Common myeloid progenitor, CD34-positive (primary cell): ENCODE data around the gene AUNIP.

Experiments used
- CTCF ChIA-PET: fragments of 350-600 bp; sonication (Branson Sonifier 250); formaldehyde crosslinking; loops from one replicate; lab custom pipeline; 2021; ENCODE audit warnings: antibody characterized with exemption; lab: Charles Lee
- POLR2A ChIA-PET: fragments of 350-600 bp; sonication (Branson Sonifier 250); formaldehyde crosslinking; loops from one replicate; lab custom pipeline; 2021; ENCODE audit warnings: antibody characterized with exemption; lab: Charles Lee
- DNase-seq, 3 donors: peaks; one replicate each; pipeline versions ENCODE4 v3.0.0 to v3.0.0-alpha.2; 2013
- H3K27ac ChIP-seq, 2 experiments: 1 replicate in 1 of 2; 2 replicates in 1 of 2; pipeline ENCODE4 v1.7.0; 2013; ENCODE audit warnings: inconsistent platforms in 2 of 2, low read length in 2 of 2, mild to moderate bottlenecking in 2 of 2, low read depth in 1 of 2, moderate library complexity in 1 of 2; ENCODE audit not compliant: severe bottlenecking in 2 of 2, insufficient read depth in 1 of 2, poor library complexity in 1 of 2
- H3K27me3 ChIP-seq, 5 experiments: replicated peaks in 2 of 5; 1 replicate in 3 of 5; 2 replicates in 2 of 5; pipeline versions ENCODE4 v1.6.1 to v1.7.0; 2013; ENCODE audit warnings: low read length in 4 of 5, mild to moderate bottlenecking in 2 of 5, moderate library complexity in 2 of 5, inconsistent platforms in 1 of 5; ENCODE audit not compliant: insufficient read depth in 5 of 5, control insufficient read depth in 4 of 5
- H3K36me3 ChIP-seq, 4 experiments: 1 replicate in 2 of 4; 2 replicates in 2 of 4; pipeline versions ENCODE4 v1.6.1 to v1.7.0; 2013; ENCODE audit warnings: low read length in 3 of 4, control low read depth in 1 of 4, mild to moderate bottlenecking in 1 of 4; ENCODE audit not compliant: control insufficient read depth in 4 of 4, insufficient read depth in 4 of 4
- H3K4me1 ChIP-seq, 4 experiments: 1 replicate in 3 of 4; 2 replicates in 1 of 4; pipeline versions ENCODE4 v1.6.1 to v1.7.1; 2013; ENCODE audit warnings: low read length in 3 of 4, mild to moderate bottlenecking in 3 of 4, control low read depth in 1 of 4, inconsistent platforms in 1 of 4, moderate library complexity in 1 of 4; ENCODE audit not compliant: control insufficient read depth in 4 of 4, insufficient read depth in 4 of 4; ENCODE audit errors: control extremely low read depth in 1 of 4
- H3K4me3 ChIP-seq, 7 experiments: 1 replicate in 4 of 7; 2 replicates in 3 of 7; pipeline versions ENCODE4 v1.5.1 to v1.7.0; 2013; ENCODE audit warnings: mild to moderate bottlenecking in 7 of 7, low read length in 6 of 7, moderate library complexity in 6 of 7, inconsistent platforms in 2 of 7, low read depth in 2 of 7, control low read depth in 1 of 7; ENCODE audit not compliant: insufficient read depth in 4 of 7, control insufficient read depth in 1 of 7; ENCODE audit errors: extremely low read depth in 1 of 7
- H3K9me3 ChIP-seq, 5 experiments: 1 replicate in 4 of 5; 2 replicates in 1 of 5; pipeline versions ENCODE4 v1.6.1 to v1.7.1; 2013; ENCODE audit warnings: low read length in 4 of 5, mild to moderate bottlenecking in 2 of 5, inconsistent platforms in 1 of 5, low read depth in 1 of 5, moderate library complexity in 1 of 5; ENCODE audit not compliant: control insufficient read depth in 4 of 5, insufficient read depth in 2 of 5; ENCODE audit errors: control extremely low read depth in 1 of 5
- WGBS: methylation state at CpG from one replicate; pipeline ENCODE4 v1.1.5; 2013; ENCODE audit not compliant: insufficient coverage; 5-methylcytosine and 5-hydroxymethylcytosine counted together

Gene AUNIP

GRCh38 chr1:25813071-25813733, 46.1 kb downstream of the AUNIP start:
- H3K36me3 ChIP-seq, result peaks cover 0 to 51% (median 28%) of the 10 kb centered on the region in 4 experiments
- no peak for DNase-seq

GRCh38 chr1:25811384-25812082, 47.7 kb downstream of the AUNIP start:
- ChIA-PET POLR2A (no interaction called here), CTCF (interaction anchor here (0.9 to 6.9 kb wide), 7 partner anchors 11 to 410 kb away, joined by 3 to 69 read pairs (median 4); partner anchors contain the start of gene SELENON)
- peaks cover 4 to 60% (median 33%) of the 10 kb centered on the region in 4 experiments for H3K36me3 ChIP-seq
- no peak for DNase-seq
- peaks cover 0 to 18% (median 13%) of the 10 kb centered on the region in 4 experiments for H3K4me1 ChIP-seq
- H3K4me3 ChIP-seq, result no peak overlapping the region
- no peaks in the 10 kb centered on the region for H3K27me3 ChIP-seq
- no peak overlapping the region for H3K27ac ChIP-seq
- WGBS, result 98% methylated on average over 8 of the region's 13 CpGs
- H3K9me3 ChIP-seq, result no peaks in the 10 kb centered on the region

More at GRCh38 chr1:25813071-25813733, 46.1 kb downstream of the AUNIP start:
- Histone ChIP-seq H3K27me3 (no peaks in the 10 kb centered on the region), H3K9me3 (no peaks in the 10 kb centered on the region), H3K4me1 (peaks cover 0 to 24% (median 17%) of the 10 kb centered on the region in 4 experiments), H3K27ac (no peak overlapping the region), H3K4me3 (no peak overlapping the region)
- ChIA-PET POLR2A (no interaction called here), CTCF (interaction anchor here (1.0 to 6.9 kb wide), 3 partner anchors 49 to 309 kb away, joined by 3 to 69 read pairs (median 3); no protein-coding TSS in a partner anchor)
- 89% methylated on average over 9 of the region's 11 CpGs for WGBS

GRCh38 chr1:25810341-25811299, 48.6 kb downstream of the AUNIP start:
- Histone ChIP-seq H3K4me3 (no peak overlapping the region), H3K36me3 (peaks cover 4 to 63% (median 33%) of the 10 kb centered on the region in 4 experiments), H3K4me1 (peaks cover 0 to 21% (median 13%) of the 10 kb centered on the region in 4 experiments), H3K9me3 (no peaks in the 10 kb centered on the region), H3K27ac (no peak overlapping the region), H3K27me3 (no peaks in the 10 kb centered on the region)
- 34% methylated on average over 17 of the region's 21 CpGs for WGBS
- peak; percentile 50 to 70 (median 58) for DNase-seq
- POLR2A ChIA-PET, result no interaction called here
- CTCF ChIA-PET, result interaction anchor here (0.7 to 6.9 kb wide), 12 partner anchors 8 to 368 kb away, joined by 3 to 69 read pairs (median 3); partner anchors contain the start of gene SELENON

- POLR2A ChIA-PET, result interaction anchor here (1.0 kb wide), 1 partner anchor 10 kb away, joined by 4 read pairs; the partner anchor contains the start of gene MTFR1L
- H3K9me3 ChIP-seq, result no peaks in the 10 kb centered on the region
- CTCF ChIA-PET, result interaction anchor here (0.8 to 6.9 kb wide), 14 partner anchors 9 to 368 kb away, joined by 3 to 69 read pairs (median 3); no protein-coding TSS in a partner anchor
- peaks cover 4 to 64% (median 33%) of the 10 kb centered on the region in 4 experiments for H3K36me3 ChIP-seq
- no peak overlapping the region for H3K27ac ChIP-seq
- H3K4me3 ChIP-seq, result no peak overlapping the region
- peaks cover 0 to 24% (median 13%) of the 10 kb centered on the region in 4 experiments for H3K4me1 ChIP-seq
- 86% methylated on average over 7 of the region's 7 CpGs for WGBS
- H3K27me3 ChIP-seq, result no peaks in the 10 kb centered on the region
- DNase-seq, result no peak
Measured at GRCh38 chr1:25809929-25810328, 49.3 kb downstream of the AUNIP start.

GRCh38 chr1:25809283-25809926, 49.9 kb downstream of the AUNIP start:
- Histone ChIP-seq H3K36me3 (peaks cover 4 to 60% (median 32%) of the 10 kb centered on the region in 4 experiments), H3K4me1 (peaks cover 0 to 24% (median 13%) of the 10 kb centered on the region in 4 experiments), H3K4me3 (no peak overlapping the region), H3K27ac (no peak overlapping the region), H3K9me3 (no peaks in the 10 kb centered on the region), H3K27me3 (no peaks in the 10 kb centered on the region)
- ChIA-PET CTCF (interaction anchor here (0.8 to 6.9 kb wide), 12 partner anchors 8 to 367 kb away, joined by 3 to 69 read pairs (median 3); no protein-coding TSS in a partner anchor), POLR2A (interaction anchor here (1.0 kb wide), 1 partner anchor 10 kb away, joined by 4 read pairs; the partner anchor contains the start of gene MTFR1L)
- peak in 2 of 3 donors; percentile 35 to 41 for DNase-seq
- WGBS, result 46% methylated on average over 15 of the region's 18 CpGs
